Upper lobe of right lung (tissue), 1 donor: ENCODE measurements around the gene CBFB. TPM values are rescaled to one million over a fixed set of nuclear protein-coding genes. Genes with fewer than 3 reads are reported as not detected.
A peak's percentile ranks its signal among the peaks of the same experiment; 100 is the strongest.

Experiments used
- ATAC-seq: fragments of 200-7000 bp; cut with Tn5 transposase; one replicate; pipeline ENCODE4 v1.9.1; 2020; ENCODE audit warnings: mild to moderate bottlenecking, moderate library complexity
- DNase-seq: peaks from one replicate; pipeline ENCODE4 v3.0.0-alpha.2; 2020
- H3K27ac ChIP-seq: fragments of 200-600 bp; one replicate; pipeline ENCODE4 v1.8.0; 2022
- H3K27me3 ChIP-seq: fragments of 200-600 bp; one replicate; pipeline ENCODE4 v1.8.0; 2022; ENCODE audit warnings: mild to moderate bottlenecking
- H3K36me3 ChIP-seq: fragments of 200-600 bp; one replicate; pipeline ENCODE4 v1.8.0; 2022
- H3K4me1 ChIP-seq: fragments of 200-600 bp; one replicate; pipeline ENCODE4 v1.8.0; 2022
- H3K4me3 ChIP-seq: fragments of 200-600 bp; one replicate; pipeline ENCODE4 v1.8.0; 2022; ENCODE audit warnings: mild to moderate bottlenecking
- H3K9me3 ChIP-seq: fragments of 200-600 bp; one replicate; pipeline ENCODE4 v1.8.0; 2022
- intact Hi-C: fragments of 100-400 bp; cut with DNase I; formaldehyde crosslinking; loops from one replicate; pipeline ENCODE4 v1.11.0; 2022
- total RNA-seq: library from RNA; stranded (reverse); fragmentation: NEBNext Ultra II Directional; extraction: Animal tissue kit (Norgen Biotek cat#: 25700); gene quantifications from one replicate; pipeline ENCODE4 v1.2.1, GENCODE V29; 2021
- TF ChIP-seq, protein P1 (sequence below): fragments of 200-600 bp; IDR thresholded peaks from one replicate; pipeline ENCODE4 v1.8.0; 2022; ENCODE audit warnings: antibody characterized with exemption
- donor health status: DM: no; HTN: yes; CAD: no; lungs with severe emphysema.

The CBFB gene
- total RNA-seq, 1 donor from 2014 or later: 63.0 TPM

DNA sequence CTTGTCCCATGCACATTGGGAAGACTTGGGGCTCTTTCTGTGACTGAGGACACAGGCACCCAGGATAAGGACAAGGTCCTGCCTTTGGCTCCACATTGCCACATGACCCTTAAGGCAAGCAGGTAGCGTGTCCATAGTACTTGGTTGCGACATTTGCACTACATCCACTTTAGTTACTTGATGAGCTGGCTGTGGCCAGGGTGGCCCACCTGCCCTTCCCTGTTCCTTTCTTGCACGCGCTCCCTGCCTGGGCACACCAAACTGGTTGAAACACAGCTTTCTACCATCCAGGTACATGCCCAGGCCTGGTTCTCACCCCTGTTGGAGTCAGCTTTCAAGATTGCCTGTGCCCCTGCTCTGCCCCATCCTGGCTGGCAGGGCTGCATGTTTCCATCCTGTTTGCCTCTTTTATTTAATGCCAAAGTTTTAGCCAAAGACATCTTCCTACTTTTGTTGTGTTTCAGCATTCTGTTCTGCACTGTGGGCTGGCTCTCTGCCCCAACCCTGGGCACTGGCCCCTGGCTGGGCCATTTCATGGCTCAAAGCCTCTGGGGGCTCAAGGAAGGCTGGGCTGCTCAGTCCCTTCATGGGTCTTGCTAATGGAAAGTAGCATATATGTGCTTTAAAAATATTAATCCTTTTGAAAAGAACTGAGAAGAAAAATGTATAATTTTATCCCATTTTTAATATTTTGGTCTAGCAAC, 118.6 kb downstream of the CBFB start:
- H3K36me3 ChIP-seq: peaks cover 59% of the 10 kb centered on the region
- no peaks in the 10 kb centered on the region for H3K9me3 ChIP-seq
- no peak overlapping the region for H3K4me3 ChIP-seq
- H3K4me1 ChIP-seq: peaks cover 7% of the 10 kb centered on the region
- DNase-seq (no peak), ATAC-seq (no peak)
- TF ChIP-seq, protein P1, sequence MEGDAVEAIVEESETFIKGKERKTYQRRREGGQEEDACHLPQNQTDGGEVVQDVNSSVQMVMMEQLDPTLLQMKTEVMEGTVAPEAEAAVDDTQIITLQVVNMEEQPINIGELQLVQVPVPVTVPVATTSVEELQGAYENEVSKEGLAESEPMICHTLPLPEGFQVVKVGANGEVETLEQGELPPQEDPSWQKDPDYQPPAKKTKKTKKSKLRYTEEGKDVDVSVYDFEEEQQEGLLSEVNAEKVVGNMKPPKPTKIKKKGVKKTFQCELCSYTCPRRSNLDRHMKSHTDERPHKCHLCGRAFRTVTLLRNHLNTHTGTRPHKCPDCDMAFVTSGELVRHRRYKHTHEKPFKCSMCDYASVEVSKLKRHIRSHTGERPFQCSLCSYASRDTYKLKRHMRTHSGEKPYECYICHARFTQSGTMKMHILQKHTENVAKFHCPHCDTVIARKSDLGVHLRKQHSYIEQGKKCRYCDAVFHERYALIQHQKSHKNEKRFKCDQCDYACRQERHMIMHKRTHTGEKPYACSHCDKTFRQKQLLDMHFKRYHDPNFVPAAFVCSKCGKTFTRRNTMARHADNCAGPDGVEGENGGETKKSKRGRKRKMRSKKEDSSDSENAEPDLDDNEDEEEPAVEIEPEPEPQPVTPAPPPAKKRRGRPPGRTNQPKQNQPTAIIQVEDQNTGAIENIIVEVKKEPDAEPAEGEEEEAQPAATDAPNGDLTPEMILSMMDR: no peak
- H3K27me3 ChIP-seq: no peaks in the 10 kb centered on the region
- intact Hi-C loops: no loop called here
- no peak overlapping the region for H3K27ac ChIP-seq

DNA sequence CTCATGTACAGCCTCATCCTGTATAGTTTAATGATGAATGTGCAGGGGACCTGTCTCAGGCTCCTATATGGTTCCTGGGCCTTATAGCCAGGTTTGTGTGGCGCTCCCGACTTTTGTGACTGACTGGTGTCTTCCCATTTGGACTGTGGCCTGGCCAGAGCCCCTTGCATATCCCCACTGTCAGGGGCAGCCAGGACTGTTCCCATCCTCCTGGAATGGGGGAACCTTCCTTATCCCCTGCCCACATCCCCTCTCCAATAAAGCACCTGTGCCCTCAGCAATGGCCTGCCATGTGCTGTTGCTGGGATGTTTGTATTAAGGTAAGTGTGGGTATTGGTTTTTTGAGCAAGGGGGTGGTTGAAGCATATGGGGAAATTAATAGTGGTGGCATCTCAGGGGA, 119.3 kb downstream of the CBFB start:
- DNase-seq: no peak
- intact Hi-C loops: no loop called here
- peaks cover 53% of the 10 kb centered on the region for H3K36me3 ChIP-seq

DNA sequence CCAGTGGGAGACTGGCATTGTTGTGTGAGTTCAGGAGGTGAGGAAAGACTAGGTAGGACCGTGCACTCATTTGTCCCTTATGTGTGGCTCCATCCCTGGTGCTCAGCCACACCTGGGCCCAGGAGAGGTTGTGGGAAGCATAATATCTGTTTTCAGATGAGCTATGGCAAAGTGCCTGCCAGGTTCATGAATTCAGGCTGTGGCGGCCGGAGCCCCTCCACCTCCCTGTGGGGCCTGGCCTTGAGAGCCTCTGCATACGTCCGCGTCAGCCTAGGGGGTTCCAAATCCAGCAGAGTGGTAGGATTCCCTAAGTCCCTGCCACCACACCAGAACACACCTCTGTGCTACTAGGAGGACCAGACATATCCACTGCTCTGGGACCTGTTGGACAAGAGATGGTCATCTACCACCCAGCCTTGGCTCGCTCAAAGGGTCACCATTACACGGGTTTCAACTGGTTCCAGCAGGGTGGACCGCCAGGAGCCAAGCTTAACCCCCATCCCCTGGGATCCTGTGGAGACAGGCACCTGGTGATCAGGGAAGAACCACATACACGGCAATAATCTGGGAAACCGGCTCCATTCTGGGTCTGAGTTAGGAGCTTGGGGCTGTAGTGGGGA, 119.8 kb downstream of the CBFB start:
- H3K27ac ChIP-seq: no peak overlapping the region
- no peak for ATAC-seq
- H3K4me3 ChIP-seq: no peak overlapping the region
- H3K9me3 ChIP-seq: no peaks in the 10 kb centered on the region
- no peaks in the 10 kb centered on the region for H3K27me3 ChIP-seq
- H3K36me3 ChIP-seq: peaks cover 47% of the 10 kb centered on the region
- TF ChIP-seq, protein P1: no peak
- peaks cover 7% of the 10 kb centered on the region for H3K4me1 ChIP-seq
- intact Hi-C loops: no loop called here
- DNase-seq: no peak

More for the DNA sequence above, 119.3 kb downstream of the CBFB start:
- TF ChIP-seq, protein P1: no peak
- no peak for ATAC-seq
- Histone ChIP-seq H3K27ac (no peak overlapping the region), H3K27me3 (no peaks in the 10 kb centered on the region), H3K9me3 (no peaks in the 10 kb centered on the region), H3K4me1 (peaks cover 7% of the 10 kb centered on the region), H3K4me3 (no peak overlapping the region)

DNA sequence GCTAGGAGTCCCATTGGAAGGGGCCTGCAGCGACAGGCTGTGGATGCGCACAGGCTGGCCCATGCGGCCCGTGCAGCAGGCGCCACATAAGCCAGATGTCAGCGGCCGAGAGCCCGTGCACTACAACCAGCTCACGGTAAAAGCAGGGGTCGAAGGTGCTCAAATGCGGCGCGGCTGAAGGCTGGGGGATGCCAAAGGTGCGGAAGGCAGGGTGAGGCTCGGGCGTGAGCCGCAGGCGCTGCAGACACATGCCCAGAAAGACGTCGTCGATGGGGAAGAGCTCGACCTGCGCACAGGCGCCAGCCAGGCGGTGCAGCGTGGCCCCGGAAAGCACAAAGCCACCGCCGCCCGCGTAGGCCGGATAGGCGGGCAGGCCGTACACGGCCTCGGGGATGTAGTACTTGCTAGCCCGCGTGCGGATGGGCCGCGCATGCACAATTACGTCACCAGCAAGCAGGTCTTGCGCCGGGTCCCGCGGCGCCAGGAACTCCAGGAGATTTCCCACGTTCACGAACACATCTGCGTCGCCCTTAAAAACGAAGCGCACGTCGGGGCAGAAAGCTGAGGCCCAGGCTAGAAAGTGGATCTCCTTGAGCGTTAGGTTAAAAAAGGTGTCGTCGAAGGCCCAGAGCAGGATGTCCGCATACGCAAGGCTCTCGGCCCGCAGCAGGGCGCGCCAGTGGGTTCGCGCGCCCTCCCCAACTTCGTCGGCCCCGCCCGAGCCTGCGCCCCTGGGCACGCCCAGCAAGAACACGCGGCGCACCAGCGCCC, 120.5 kb downstream of the CBFB start:
- Histone ChIP-seq H3K27ac (no peak overlapping the region), H3K4me3 (peak overlapping the region; percentile 75), H3K9me3 (no peaks in the 10 kb centered on the region), H3K4me1 (peaks cover 7% of the 10 kb centered on the region), H3K27me3 (no peaks in the 10 kb centered on the region), H3K36me3 (peaks cover 41% of the 10 kb centered on the region)
- intact Hi-C loops: loop anchor here (10.0 kb wide), 1 partner anchor 175 kb away; no protein-coding TSS in a partner anchor
- DNase-seq (no peak), ATAC-seq (no peak)
- TF ChIP-seq, protein P1: no peak

DNA sequence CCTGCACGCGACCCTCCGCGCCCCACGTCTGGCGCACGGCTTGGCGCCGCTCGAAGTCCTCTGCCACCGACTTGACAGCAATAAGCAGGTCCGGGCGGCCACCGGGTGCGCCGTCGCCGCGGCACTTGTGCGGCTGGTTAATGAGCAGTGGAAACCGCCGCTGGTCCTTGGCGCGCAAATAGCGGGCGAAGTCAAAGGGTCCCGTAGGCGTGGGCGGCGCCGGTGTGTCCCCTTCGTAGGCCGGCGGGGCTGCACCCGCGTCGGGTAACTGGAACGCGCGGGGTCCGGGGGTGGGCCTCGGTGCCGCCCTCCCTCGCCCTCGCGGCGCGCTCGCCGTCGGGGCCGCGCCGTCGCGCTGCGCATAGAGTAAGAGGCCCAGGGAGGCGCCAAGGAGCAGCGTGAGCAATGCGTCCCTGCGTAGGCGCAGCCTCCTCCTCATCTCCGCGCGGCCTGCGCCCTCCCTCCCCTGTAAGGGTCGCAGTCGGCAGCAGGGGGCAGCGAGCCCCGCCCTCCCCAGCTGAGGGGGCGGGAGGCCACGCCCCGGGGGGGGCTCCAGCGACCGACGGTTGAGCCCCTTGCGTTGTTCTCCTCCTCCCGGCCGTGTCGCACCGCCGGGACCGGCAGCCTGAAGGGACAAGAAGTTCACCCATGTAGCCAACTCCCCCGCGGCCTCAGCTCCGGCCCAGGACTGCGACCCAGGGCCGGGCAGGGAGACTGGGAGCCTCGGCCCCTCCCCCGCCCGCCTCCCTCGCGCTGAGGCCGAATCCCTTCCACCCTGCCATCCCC, 121.3 kb downstream of the CBFB start:
- Histone ChIP-seq H3K4me1 (peaks cover 7% of the 10 kb centered on the region), H3K4me3 (peak overlapping the region; percentile 75), H3K36me3 (peaks cover 33% of the 10 kb centered on the region), H3K9me3 (no peaks in the 10 kb centered on the region), H3K27ac (peak overlapping the region; percentile 83), H3K27me3 (no peaks in the 10 kb centered on the region)
- TF ChIP-seq, protein P1: peak; percentile 5
- DNase-seq (peak; percentile 82), ATAC-seq (peak; percentile 70)
- intact Hi-C loops: loop anchor here (10.0 kb wide), 1 partner anchor 175 kb away; no protein-coding TSS in a partner anchor
